Colonic mucosa (tissue), 4 donors: ENCODE data around the gene SNAP47. TPM values are rescaled to one million over a fixed set of nuclear protein-coding genes. Genes with fewer than 3 reads are reported as not detected.

Experiments used
- DNase-seq: peaks from one replicate; pipeline ENCODE4 v3.0.0-alpha.2; 2020
- H3K27ac ChIP-seq: fragments of 200-600 bp; one replicate; pipeline ENCODE4 v1.8.0; 2021
- H3K27me3 ChIP-seq: fragments of 200-600 bp; one replicate; pipeline ENCODE4 v1.8.0; 2021
- H3K36me3 ChIP-seq: fragments of 200-600 bp; one replicate; pipeline ENCODE4 v1.8.0; 2021
- H3K4me1 ChIP-seq: fragments of 200-600 bp; one replicate; pipeline ENCODE4 v1.8.0; 2021; ENCODE audit warnings: mild to moderate bottlenecking
- H3K4me3 ChIP-seq: fragments of 200-600 bp; one replicate; pipeline ENCODE4 v1.8.0; 2021
- H3K9ac ChIP-seq, 2 donors: one replicate each; pipeline ENCODE4 v1.7.0; 2013; ENCODE audit warnings: control low read depth in 2 of 2, low read depth in 2 of 2, low read length in 2 of 2
- H3K9me3 ChIP-seq: fragments of 200-600 bp; one replicate; pipeline ENCODE4 v1.8.0; 2021
- intact Hi-C: fragments of 100-400 bp; cut with DNase I; formaldehyde crosslinking; loops from one replicate; pipeline ENCODE4 v1.14.1; 2022
- total RNA-seq, 2 donors: library from RNA; stranded (reverse); fragmentation: NEBNext Ultra II Directional in 1 of 2; extraction: Animal tissue kit (Norgen Biotek cat#: 25700) in 1 of 2; gene quantifications; one replicate each; pipeline ENCODE4 v1.2.1, GENCODE V29; 2021
- TF ChIP-seq, protein P1 (sequence below): fragments of 200-600 bp; IDR thresholded peaks from one replicate; pipeline ENCODE4 v1.8.0; 2022; ENCODE audit warnings: antibody characterized with exemption, mild to moderate bottlenecking
- donor health status: healthy.
- donor health status: DM: no; HTN: no; CAD: no.
- donor health status: DM: no; HTN: no; CAD: no.

The SNAP47 gene
- total RNA-seq, 2 donors from 2014 or later: 19.0 to 28.0 TPM

DNA sequence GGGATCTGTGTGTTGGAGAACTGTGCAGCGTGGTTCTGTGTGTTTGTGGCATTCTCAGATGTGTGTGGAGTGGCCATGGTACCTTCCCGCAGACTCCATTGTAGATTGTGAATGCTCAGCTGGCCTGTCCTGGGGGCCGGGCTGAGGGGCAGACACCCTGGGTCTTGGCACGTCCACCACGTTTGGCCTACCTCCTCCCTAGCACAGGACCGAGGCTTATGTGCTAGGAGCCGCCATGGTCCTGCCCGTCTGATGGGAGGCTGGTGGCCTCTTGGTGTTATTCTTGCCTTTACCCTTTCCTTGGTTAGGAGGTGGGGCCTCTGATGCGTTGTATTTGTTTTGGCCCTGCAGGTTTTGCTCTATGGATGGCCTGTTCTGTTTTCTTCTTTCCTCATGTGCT lies 25.1 kb downstream of the SNAP47 start:
- Histone ChIP-seq H3K4me3 (no peak overlapping the region), H3K4me1 (peaks cover 12% of the 10 kb centered on the region), H3K27me3 (no peaks in the 10 kb centered on the region), H3K9me3 (no peaks in the 10 kb centered on the region), H3K9ac (no peak overlapping the region), H3K36me3 (no peaks in the 10 kb centered on the region), H3K27ac (no peak overlapping the region)
- TF ChIP-seq, protein P1, sequence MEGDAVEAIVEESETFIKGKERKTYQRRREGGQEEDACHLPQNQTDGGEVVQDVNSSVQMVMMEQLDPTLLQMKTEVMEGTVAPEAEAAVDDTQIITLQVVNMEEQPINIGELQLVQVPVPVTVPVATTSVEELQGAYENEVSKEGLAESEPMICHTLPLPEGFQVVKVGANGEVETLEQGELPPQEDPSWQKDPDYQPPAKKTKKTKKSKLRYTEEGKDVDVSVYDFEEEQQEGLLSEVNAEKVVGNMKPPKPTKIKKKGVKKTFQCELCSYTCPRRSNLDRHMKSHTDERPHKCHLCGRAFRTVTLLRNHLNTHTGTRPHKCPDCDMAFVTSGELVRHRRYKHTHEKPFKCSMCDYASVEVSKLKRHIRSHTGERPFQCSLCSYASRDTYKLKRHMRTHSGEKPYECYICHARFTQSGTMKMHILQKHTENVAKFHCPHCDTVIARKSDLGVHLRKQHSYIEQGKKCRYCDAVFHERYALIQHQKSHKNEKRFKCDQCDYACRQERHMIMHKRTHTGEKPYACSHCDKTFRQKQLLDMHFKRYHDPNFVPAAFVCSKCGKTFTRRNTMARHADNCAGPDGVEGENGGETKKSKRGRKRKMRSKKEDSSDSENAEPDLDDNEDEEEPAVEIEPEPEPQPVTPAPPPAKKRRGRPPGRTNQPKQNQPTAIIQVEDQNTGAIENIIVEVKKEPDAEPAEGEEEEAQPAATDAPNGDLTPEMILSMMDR: no peak
- no peak for DNase-seq
- intact Hi-C loops: loop anchor here (5.0 kb wide), 1 partner anchor 278 kb away; no protein-coding TSS in a partner anchor

DNA sequence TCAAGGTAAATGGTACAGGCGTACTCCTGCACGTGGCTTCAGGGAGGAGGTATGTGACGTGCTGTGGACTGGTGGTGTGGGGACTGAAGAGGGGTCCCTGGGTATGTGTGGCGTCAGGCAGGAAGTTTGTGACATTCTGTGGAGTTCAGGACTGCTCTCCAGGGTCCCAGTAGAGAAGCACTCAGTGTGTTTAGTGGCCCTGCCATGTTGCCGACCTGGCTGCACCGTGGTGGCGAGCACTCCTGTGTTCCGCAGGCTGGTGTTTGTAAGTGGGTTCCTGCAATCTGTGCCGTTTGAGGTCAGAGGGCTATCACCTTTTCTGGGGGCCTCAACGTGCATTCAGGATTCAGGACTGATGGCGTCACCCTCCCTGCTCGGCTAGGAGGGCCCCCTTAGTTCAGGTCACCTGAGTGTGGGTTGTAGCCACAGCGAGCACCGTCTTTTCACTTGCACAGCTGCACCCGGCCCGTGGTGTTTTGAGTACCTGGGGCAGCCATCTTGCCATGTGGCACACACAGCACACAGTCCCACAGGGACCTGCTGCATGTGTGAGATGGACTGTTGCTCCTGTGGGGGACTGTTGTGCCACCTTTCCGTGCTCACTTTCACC lies 26.5 kb downstream of the SNAP47 start:
- no peak for DNase-seq
- Histone ChIP-seq H3K27me3 (no peaks in the 10 kb centered on the region), H3K9me3 (no peaks in the 10 kb centered on the region), H3K36me3 (no peaks in the 10 kb centered on the region), H3K9ac (no peak overlapping the region), H3K4me1 (peaks cover 12% of the 10 kb centered on the region), H3K27ac (no peak overlapping the region), H3K4me3 (no peak overlapping the region)
- TF ChIP-seq, protein P1: no peak
- intact Hi-C loops: loop anchor here (2.0 to 5.0 kb wide), 2 partner anchors 183 to 279 kb away; no protein-coding TSS in a partner anchor

DNA sequence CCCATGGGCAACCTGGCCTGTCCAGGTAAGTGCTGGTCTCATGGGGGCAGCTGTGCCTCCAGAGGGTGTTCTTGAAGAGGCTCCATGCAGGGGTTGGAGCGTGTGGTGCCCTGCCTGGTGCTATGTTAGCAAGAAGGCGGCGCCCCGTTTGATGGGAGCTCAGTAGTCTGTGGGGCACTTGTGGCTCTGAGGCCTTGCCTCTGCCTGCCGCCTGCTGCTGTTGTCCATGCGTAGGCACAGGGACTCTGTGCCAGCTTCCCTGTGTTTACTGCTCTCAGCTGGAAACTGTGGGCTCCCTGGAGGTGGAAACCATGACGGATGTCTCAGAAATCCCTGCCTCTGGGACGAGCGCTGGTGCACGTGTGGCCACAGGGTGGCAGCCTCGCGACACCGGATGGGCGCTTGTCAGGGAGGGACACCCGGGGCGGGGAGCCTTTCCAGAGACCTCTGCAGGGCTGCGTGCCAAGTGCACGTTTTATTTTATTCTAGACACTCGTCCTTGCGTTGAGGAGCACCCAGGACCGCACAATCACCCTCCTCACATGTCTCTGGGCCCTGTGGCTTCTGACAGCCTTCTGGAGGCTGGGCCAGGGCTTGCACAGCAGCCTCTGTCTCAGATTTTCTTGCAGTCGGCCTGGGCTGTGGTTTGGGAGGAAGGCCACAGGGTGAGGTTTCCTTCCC lies 27.1 kb downstream of the SNAP47 start:
- Histone ChIP-seq H3K4me3 (no peak overlapping the region), H3K27ac (no peak overlapping the region), H3K27me3 (no peaks in the 10 kb centered on the region), H3K4me1 (peaks cover 12% of the 10 kb centered on the region), H3K9me3 (no peaks in the 10 kb centered on the region), H3K9ac (no peak overlapping the region), H3K36me3 (no peaks in the 10 kb centered on the region)
- peak; percentile 88 for DNase-seq
- TF ChIP-seq, protein P1: peak; percentile 86
- intact Hi-C loops: loop anchor here (2.0 to 5.0 kb wide), 2 partner anchors 182 to 280 kb away; no protein-coding TSS in a partner anchor

DNA sequence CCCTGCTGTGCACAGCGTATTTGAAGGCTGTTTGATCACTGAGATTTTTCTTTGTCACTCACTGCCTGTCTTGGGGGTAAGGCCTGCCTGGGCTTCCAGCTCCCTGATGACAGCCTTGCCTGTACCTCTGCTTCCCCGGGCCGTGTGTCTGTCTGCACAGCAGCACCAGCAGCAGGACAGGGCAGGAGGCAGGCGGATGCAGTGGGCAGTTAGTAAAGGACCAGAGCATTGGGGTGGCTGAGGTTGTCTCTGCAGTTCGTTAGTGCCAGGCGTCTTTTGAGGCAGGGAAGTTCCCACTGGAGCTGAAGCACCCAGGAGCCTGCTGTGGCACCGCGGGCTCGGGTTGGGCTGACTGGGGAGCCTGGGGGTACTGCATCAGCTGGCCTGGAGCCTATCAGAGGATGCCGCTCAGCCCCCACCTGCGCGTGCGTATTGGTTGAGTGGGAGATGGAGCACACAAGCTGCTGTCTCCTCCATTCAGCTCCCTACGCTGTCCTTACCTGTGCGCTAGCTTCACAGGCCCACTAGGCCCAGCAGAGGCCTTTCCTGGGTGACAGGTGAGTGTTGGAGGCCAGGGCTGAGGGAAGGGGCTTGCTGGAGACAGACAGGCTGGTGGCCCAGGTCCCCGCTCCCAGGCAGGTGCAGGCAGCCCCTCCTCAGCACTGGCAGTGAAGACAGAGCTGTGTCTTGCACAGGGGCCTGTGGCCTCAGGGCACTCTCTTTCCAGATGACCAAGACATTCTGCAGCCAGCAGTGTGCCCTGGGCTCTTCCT lies 28.2 kb downstream of the SNAP47 start:
- Histone ChIP-seq H3K27ac (no peak overlapping the region), H3K9ac (no peak overlapping the region)
- TF ChIP-seq, protein P1: no peak

DNA sequence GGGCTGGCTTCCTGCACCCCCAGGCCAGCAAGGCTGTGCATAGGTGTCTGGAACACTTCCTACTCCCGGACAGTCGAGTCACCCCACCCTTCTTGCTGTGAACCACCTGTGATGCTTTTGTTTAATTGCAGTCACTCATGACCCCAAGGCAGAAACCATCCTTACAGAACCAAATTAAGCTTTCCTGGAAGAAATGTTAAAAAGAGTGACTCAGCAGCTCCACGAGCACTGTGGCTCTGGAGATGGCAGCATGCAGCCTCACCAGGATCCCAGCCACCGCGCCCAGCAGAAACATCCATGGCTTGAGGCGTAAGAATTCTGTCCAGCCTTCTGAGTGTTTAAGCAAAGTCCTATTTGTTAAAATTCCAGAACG lies 28.8 kb downstream of the SNAP47 start:
- Histone ChIP-seq H3K4me3 (no peak overlapping the region), H3K9ac (no peak overlapping the region), H3K4me1 (peaks cover 12% of the 10 kb centered on the region), H3K27ac (no peak overlapping the region), H3K27me3 (no peaks in the 10 kb centered on the region), H3K9me3 (no peaks in the 10 kb centered on the region), H3K36me3 (no peaks in the 10 kb centered on the region)
- TF ChIP-seq, protein P1: no peak
- intact Hi-C loops: loop anchor here (5.0 kb wide), 1 partner anchor 282 kb away; no protein-coding TSS in a partner anchor
- DNase-seq: no peak

More for the DNA sequence above, 28.2 kb downstream of the SNAP47 start:
- intact Hi-C loops: loop anchor here (2.0 to 5.0 kb wide), 2 partner anchors 181 to 281 kb away; no protein-coding TSS in a partner anchor
- Histone ChIP-seq H3K36me3 (no peaks in the 10 kb centered on the region), H3K4me3 (no peak overlapping the region), H3K9me3 (no peaks in the 10 kb centered on the region), H3K4me1 (peaks cover 12% of the 10 kb centered on the region), H3K27me3 (no peaks in the 10 kb centered on the region)
- no peak for DNase-seq
